Right lung (tissue), 5 donors: ENCODE results near the gene NMD3. TPM values are rescaled to one million over a fixed set of nuclear protein-coding genes. Genes with fewer than 3 reads are reported as not detected.
A peak's percentile ranks its signal among the peaks of the same experiment; 100 is the strongest.

Experiments
- DNase-seq, 2 donors: peaks; one replicate each; pipeline ENCODE4 v3.0.0-alpha.2; 2013
- polyA plus RNA-seq, 5 donors: library from polyadenylated mRNA; unstranded; fragments of 120-200 nt; gene quantifications; one replicate each; pipeline versions ENCODE4 v1.2.1 to v1.2.3, GENCODE V29; 2013; ENCODE audit warnings: inconsistent platforms in 1 of 5, low replicate concordance in 1 of 5; ENCODE audit not compliant: insufficient read length in 5 of 5, insufficient read depth in 1 of 5

NMD3 gene
- polyA plus RNA-seq, 5 donors, result 41.3 to 59.3 (median 56.7) TPM

DNA sequence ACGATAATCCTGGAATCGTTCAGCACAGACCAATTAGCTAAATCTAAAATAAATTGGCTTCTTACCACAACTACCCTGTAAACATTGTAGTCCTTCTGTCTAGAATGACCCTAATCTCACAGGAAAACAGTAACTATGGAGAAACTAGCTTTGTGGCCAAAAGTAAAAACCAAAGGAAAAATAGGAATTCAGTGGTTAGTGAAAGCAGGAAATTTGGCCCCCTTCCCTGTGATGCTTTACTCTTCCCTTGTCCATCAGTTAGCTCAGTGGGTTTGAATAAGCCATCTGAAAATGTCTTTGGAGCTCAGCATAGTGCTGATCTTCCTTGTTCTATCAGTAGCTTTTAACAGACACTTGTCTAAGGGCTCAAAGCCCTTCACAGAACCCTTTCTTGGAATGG, 1.6 kb downstream of the NMD3 start:
- DNase-seq, result no peak

DNA sequence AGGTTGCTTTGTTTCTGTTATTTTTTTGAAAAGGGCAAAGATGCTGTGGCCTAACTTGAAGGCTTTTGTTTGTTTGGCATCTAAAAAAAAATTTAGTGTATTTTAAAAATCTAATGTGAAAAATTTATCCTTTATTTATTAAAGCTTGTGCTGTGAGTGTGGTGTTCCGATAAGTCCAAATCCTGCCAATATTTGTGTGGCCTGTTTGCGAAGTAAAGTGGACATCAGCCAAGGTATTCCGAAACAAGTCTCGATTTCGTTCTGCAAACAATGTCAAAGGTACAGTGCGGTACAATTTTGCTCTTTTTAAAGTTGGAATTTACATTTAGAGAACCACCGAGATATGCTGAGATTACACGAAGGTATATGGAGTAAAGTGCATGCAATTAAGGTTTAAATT, 3.7 kb downstream of the NMD3 start:
- no peak for DNase-seq

DNA sequence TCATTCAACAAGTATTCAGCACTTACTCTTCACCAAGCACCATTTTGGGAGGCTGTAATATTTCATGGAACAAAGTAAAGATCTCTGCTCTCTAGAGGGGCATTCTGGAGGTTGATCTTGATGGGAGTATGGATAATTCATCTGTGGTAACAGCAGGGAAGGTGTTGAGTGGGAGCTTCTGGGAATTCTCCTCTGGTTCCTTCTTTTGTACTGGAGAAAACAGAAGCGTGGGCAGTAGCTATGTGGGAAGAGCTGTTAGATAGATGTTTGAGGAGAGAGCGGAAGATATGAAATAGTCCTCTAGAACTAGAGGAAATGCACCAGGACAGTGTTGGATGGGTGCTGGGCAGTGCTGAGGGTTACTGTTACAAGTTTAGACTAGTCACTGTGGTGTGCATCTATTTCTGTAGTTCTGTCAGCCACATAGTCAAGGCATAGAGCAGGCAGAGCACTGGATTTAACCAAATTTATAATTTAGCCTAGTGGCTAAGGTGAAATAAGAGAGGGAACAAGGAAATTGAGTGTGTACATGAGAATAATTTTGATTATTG, 9.6 kb downstream of the NMD3 start:
- DNase-seq, result no peak

GRCh38 chr3:161231861-161232260, 10.8 kb downstream of the NMD3 start:
- no peak for DNase-seq

- no peak for DNase-seq
Measured at GRCh38 chr3:161233557-161233956, 12.4 kb downstream of the NMD3 start.

GRCh38 chr3:161236240-161236639, 15.1 kb downstream of the NMD3 start:
- DNase-seq, result no peak

GRCh38 chr3:161239700-161240099, 18.6 kb downstream of the NMD3 start:
- no peak for DNase-seq

DNA sequence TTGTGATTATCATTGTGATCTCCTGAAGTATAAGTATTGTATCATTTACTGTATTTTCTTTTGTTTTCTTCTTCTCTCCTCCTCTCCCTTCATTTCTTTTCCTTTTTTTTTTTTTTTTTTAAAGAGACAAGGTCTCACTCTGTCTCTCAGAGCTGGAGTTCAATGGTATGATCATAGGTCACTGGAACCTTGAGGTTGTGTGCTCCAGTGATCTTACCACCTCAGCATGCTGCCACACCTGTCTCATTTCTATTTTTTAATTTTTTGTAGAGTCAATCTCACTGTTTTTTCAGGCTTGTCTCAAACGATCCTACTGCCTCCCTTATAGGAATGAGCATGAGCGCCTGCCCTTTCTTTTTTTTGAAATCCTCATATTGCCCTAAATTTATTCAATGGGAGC, 23.4 kb downstream of the NMD3 start:
- no peak for DNase-seq

GRCh38 chr3:161247049-161247448, 25.9 kb downstream of the NMD3 start:
- DNase-seq, result no peak

- no peak for DNase-seq
Measured at GRCh38 chr3:161250116-161250515, 29.0 kb downstream of the NMD3 start.

- no peak for DNase-seq
Measured at GRCh38 chr3:161251716-161252115, 30.6 kb downstream of the NMD3 start.

DNA sequence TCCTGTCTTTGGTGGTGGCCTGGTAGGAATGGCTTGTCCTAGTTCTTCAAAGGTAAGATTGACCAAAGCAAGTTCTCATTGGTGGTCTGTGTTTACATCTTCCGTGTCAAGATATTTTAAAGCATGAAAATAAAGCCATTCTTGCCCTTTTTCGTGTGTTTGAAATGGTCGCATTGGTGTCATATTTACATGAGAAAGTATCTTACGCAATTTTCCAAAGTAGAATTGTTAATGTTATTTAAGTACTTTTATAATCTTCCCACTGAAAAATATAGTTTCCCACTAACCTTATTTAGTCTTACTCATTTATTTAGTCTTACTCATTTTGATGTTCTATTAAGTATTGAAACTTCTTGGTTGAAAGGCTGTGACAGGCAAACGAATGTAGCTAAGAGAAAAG, 31.0 kb downstream of the NMD3 start:
- no peak for DNase-seq

DNA sequence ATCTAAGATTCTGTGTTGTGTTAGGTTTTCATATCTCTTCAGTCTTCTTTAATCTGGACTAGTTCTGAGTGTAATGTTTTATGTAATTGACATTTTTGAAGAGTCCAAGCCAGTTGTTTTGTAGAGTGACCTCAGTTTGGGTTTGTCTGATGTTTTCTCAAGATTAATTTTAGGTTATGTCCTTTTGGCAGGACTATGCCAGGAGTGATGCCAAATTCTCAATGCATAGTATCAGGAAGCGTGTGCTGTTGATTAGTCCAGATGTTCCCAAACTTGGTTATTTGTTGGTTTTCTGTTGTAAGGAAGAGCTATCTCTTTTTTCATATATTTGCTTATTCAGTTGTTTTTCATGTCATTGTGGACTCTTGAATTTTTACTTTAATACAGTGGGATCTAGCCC, 32.6 kb downstream of the NMD3 start:
- DNase-seq, result peak in 1 of 2 donors; percentile 25

DNA sequence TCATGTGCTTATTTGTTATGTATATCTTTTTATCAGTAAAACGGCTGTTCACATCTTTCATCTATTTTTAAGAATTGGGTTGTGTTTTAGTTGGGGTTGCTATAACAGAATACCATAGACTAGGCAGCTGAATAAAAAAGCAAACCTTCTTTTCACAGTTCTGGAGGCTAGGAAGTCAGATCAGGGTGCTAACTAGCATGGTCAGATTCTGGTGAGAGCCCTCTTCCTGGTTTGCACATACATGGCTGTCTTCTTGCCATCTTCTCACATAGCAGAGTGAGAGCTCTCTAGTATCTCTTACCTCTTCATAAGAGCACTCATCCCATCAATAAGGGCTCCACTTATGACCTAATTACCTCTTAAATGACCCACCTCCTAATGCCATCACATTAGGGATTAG, 33.8 kb downstream of the NMD3 start:
- DNase-seq, result no peak

DNA sequence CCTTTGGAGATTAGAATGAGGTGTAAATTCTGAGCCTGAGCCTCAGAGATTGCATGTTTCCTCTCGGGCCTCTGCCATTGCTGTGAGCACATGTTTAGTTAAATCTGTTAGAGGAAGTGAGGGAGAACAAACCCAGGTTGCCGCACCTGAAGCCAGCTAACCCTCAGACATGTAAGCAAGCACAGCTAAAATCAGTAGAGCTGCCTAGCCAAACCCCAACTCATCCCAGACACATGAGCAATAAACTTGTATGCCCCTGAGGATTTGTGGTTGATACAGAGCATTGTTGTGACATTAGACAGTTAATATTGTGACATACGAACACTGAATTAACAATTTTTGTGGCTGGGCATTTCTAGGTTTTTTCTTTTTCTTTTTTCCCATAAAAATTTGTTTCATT, 41.9 kb downstream of the NMD3 start:
- DNase-seq, result no peak

DNA sequence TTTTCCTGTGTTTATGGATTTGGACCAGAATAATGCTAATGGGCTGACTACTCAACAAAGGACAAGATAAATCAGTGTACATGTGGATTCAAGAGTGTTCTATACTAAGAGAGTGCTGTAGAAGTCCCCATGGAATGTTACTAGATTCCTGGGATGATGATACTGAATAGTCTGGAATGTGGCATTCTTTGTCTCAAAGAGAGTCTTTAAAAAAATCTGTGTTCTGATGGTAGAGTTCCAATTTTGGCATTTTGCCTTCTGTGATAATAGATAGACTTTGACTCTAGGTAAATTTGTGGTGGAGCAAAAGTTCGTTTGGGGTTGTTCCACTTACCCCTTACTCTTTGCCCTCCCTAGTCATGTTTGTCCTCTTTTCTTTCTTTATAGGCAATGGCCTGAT, 43.7 kb downstream of the NMD3 start:
- no peak for DNase-seq

GRCh38 chr3:161265916-161266571, 44.9 kb downstream of the NMD3 start:
- no peak for DNase-seq

DNA sequence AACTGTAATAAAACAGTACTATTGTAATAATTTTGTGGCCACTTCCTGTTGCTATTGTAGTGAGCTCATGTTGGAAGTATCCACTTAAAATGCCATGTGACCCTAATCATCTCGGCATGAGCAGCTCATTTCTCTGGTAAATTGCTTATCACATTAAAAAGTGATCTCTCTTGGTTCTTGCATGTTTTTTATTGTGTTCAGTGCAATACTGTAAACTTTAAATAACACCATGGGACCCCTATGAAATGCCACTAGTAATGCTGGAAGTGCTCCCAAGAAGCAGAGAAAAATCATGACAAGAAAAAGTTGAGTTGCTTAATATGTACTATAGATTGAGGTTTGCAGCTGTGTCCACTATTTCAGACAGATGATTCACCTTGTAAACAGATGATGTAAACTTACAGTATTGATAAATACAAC, 45.6 kb downstream of the NMD3 start:
- DNase-seq, result peak; percentile 74 to 82

DNA sequence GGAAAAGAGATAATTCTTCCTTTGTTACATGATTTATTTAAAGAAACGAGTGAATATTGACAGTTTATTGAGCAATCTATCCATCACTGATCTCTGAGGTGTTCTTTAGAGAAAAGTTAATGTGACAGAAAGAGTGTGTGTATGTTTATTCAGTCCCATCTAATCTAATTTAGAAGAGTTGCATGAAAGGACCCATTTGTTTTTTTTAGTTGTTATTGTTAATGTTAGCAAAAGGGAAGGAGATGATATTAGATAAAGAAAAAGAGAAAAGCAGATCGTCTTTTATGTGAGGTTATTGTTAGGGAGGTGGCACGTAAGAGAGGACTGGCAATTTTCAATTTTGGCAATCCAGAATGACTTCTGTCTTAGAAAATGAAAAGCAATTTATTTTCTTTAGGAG, 46.5 kb downstream of the NMD3 start:
- DNase-seq, result no peak

DNA sequence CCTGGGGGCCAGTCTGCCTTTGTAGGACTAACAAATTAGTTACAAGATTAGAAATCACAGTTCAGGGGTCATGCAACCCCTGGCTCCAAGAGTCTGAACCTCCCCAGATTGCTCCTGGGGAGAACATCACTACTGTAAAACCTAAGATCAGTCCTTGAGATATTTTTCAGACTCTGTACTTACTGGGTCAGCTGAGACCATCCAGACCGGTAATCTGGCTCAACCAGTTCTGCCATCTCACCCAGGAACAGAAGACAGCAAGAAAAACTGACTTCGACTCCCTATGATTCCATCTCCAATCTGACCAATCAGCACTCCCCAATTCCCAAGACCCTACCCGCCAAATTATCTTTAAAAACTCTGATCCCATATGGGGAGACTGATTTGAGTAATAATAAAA, 47.5 kb downstream of the NMD3 start:
- no peak for DNase-seq

DNA sequence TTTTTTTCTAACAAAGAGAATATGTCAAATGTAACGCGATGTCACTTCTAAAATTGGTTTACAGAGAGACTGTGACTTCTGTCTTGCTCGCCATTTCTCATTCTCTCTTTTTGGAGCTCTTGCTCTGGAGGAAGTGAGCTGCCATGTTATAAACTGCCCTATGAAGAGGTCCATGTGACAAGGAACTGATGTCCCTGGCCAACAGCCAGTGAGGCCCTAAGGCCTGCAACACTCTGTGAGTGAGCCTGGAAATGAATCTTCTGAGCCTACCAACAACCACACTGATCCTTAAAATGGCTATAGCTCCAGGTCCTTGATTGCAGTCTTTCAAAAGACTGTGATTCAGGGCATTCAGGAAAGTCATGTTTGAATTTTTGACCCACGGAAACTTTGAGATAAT, 49.9 kb downstream of the NMD3 start:
- peak; percentile 53 to 55 for DNase-seq

GRCh38 chr3:161271646-161272045, 50.5 kb downstream of the NMD3 start:
- DNase-seq, result no peak

GRCh38 chr3:161272524-161272923, 51.4 kb downstream of the NMD3 start:
- no peak for DNase-seq

GRCh38 chr3:161273589-161274218, 52.6 kb downstream of the NMD3 start:
- peak in 1 of 2 donors; percentile 30 for DNase-seq
